HCT116 (cell line): ENCODE measurements around the gene CD7. TPM values are rescaled to one million over a fixed set of nuclear protein-coding genes. Genes with fewer than 3 reads are reported as not detected.

Experiments used
- ATAC-seq: fragments of 200-7000 bp; cut with Tn5 transposase; 2 replicates; pipeline ENCODE4 v1.9.1; 2020; ENCODE audit warnings: mild to moderate bottlenecking, moderate library complexity
- BruUV-seq: library from RNA; stranded (reverse); fragments of 400-500 nt; replicated peaks from 2 replicates; lab custom pipeline; 2021; lab: Mats Ljungman, UMichigan
- CTCF ChIA-PET: fragments of 300-600 bp; sonication (Branson Sonifier 250); formaldehyde crosslinking; loops from one replicate; lab custom pipeline; 2021; ENCODE audit warnings: antibody characterized with exemption; lab: Charles Lee
- POLR2A ChIA-PET: fragments of 300-600, 350-600 bp; sonication (Branson Sonifier 250); formaldehyde crosslinking; loops from one replicate; lab custom pipeline; 2021; ENCODE audit warnings: antibody characterized with exemption; lab: Charles Lee
- RAD21 ChIA-PET, 2 experiments: fragments of 300-600 bp; sonication (Branson Sonifier 250); formaldehyde crosslinking; loops; one replicate each; lab custom pipeline; 2023; ENCODE audit warnings: low total read pairs in 2 of 2; ENCODE audit not compliant: uncharacterized antibody in 2 of 2, unreplicated experiment in 2 of 2, low non-redundant PET in 1 of 2; lab: Charles Lee
- DNase-seq: peaks from one replicate; pipeline ENCODE4 v3.0.0-alpha.2; 2010; ENCODE audit warnings: low read depth, low spot score
- H2AFZ ChIP-seq: fragments of 200-600 bp; shearing (Covaris generic), sonication (generic); 2 replicates; pipeline ENCODE4 v1.6.1; 2017; ENCODE audit warnings: low read depth, mixed run types, mixed read lengths, antibody characterized with exemption, low read length; ENCODE audit not compliant: poor library complexity, severe bottlenecking
- H3K27ac ChIP-seq: 2 replicates; pipeline ENCODE4 v1.5.1; 2012; ENCODE audit warnings: low read depth, low read length
- H3K27me3 ChIP-seq: fragments of 200-600 bp; sonication (generic); 2 replicates; pipeline ENCODE4 v1.6.1; 2016; ENCODE audit warnings: mixed run types, low read length, mixed read lengths; ENCODE audit not compliant: insufficient read depth
- H3K36me3 ChIP-seq, 2 experiments: fragments of 200-500 bp in 1 of 2; fragments of 200-600 bp in 1 of 2; sonication (Bioruptor generic) in 1 of 2; sonication (generic) in 1 of 2; 2 replicates each; pipeline versions ENCODE4 v1.5.1 to v1.6.1; 2014 to 2016; ENCODE audit warnings: low read length in 2 of 2, inconsistent platforms in 1 of 2, mixed read lengths in 1 of 2, mixed run types in 1 of 2; ENCODE audit not compliant: insufficient read depth in 2 of 2, control insufficient read depth in 1 of 2
- H3K4me1 ChIP-seq, 2 experiments: fragments of 200-600 bp in 1 of 2; sonication (generic) in 1 of 2; 2 replicates each; pipeline versions ENCODE4 v1.5.1 to v1.6.1; 2012 to 2017; ENCODE audit warnings: low read length in 2 of 2, inconsistent platforms in 1 of 2, mild to moderate bottlenecking in 1 of 2, mixed read lengths in 1 of 2, mixed run types in 1 of 2, moderate library complexity in 1 of 2; ENCODE audit not compliant: insufficient read depth in 2 of 2, control insufficient read depth in 1 of 2
- H3K4me2 ChIP-seq: fragments of 200-600 bp; sonication (generic); 2 replicates; pipeline ENCODE4 v1.6.1; 2017; ENCODE audit warnings: mixed run types, low read length, mixed read lengths
- H3K4me3 ChIP-seq, 2 experiments: fragments of 200-600 bp in 1 of 2; sonication (generic) in 1 of 2; replicated peaks in 1 of 2; 2 replicates each; pipeline ENCODE4 v1.5.1; 2011 to 2016; ENCODE audit warnings: low read length in 2 of 2, control low read depth in 1 of 2, low read depth in 1 of 2, mild to moderate bottlenecking in 1 of 2, mixed read lengths in 1 of 2, mixed run types in 1 of 2
- H3K79me2 ChIP-seq: fragments of 200-600 bp; sonication (generic); 2 replicates; pipeline ENCODE4 v1.6.1; 2017; ENCODE audit warnings: mild to moderate bottlenecking, mixed run types, low read length, moderate library complexity, mixed read lengths; ENCODE audit not compliant: insufficient read depth
- H3K9ac ChIP-seq: fragments of 200-600 bp; sonication (generic); 2 replicates; pipeline ENCODE4 v1.6.1; 2016; ENCODE audit warnings: low read length, mixed read lengths
- H3K9me2 ChIP-seq: fragments of 200-600 bp; sonication (generic), shearing (Covaris generic); 2 replicates; pipeline ENCODE4 v1.6.1; 2017; ENCODE audit warnings: mixed run types, mild to moderate bottlenecking, moderate library complexity; ENCODE audit not compliant: insufficient read depth
- H3K9me3 ChIP-seq, 2 experiments: fragments of 200-500 bp in 1 of 2; fragments of 200-600 bp in 1 of 2; sonication (Bioruptor generic) in 1 of 2; sonication (generic) in 1 of 2; 2 replicates each; pipeline ENCODE4 v1.6.1; 2014 to 2017; ENCODE audit warnings: low read length in 2 of 2, mixed read lengths in 2 of 2, inconsistent platforms in 1 of 2, low read depth in 1 of 2, mild to moderate bottlenecking in 1 of 2, mixed run types in 1 of 2, moderate library complexity in 1 of 2; ENCODE audit not compliant: control insufficient read depth in 1 of 2, insufficient read depth in 1 of 2
- H4K20me1 ChIP-seq: fragments of 200-600 bp; sonication (generic), shearing (Covaris generic); 2 replicates; pipeline ENCODE4 v1.6.1; 2017; ENCODE audit warnings: mixed run types, mild to moderate bottlenecking, moderate library complexity; ENCODE audit not compliant: insufficient read depth
- CBX3 ChIP-seq: IDR thresholded peaks from 2 replicates; pipeline ENCODE4 v1.6.1; 2012; ENCODE audit warnings: low read depth
- CEBPB ChIP-seq: IDR thresholded peaks from 2 replicates; pipeline ENCODE4 v1.6.1; 2012; ENCODE audit warnings: low read depth
- EGR1 ChIP-seq: IDR thresholded peaks from 2 replicates; pipeline ENCODE4 v1.6.1; 2012; ENCODE audit warnings: low read depth
- EZH2 ChIP-seq: fragments of 200-600 bp; sonication (generic); IDR thresholded peaks from 2 replicates; pipeline ENCODE4 v1.6.1; 2017; ENCODE audit warnings: antibody characterized with exemption, mixed run types
- EZH2phosphoT487 ChIP-seq: fragments of 200-600 bp; IDR thresholded peaks from 2 replicates; pipeline ENCODE4 v1.6.1; 2018; ENCODE audit warnings: antibody characterized with exemption, borderline replicate concordance
- FOSL1 ChIP-seq: IDR thresholded peaks from 2 replicates; pipeline ENCODE4 v1.6.1; 2012; ENCODE audit warnings: low read depth
- REST ChIP-seq: IDR thresholded peaks from 2 replicates; pipeline ENCODE4 v1.6.1; 2012; ENCODE audit warnings: low read depth
- SIN3A ChIP-seq: IDR thresholded peaks from 2 replicates; pipeline ENCODE4 v1.6.1; 2012; ENCODE audit warnings: low read depth
- SP1 ChIP-seq: IDR thresholded peaks from 2 replicates; pipeline ENCODE4 v1.6.1; 2012; ENCODE audit warnings: low read depth
- SRF ChIP-seq: IDR thresholded peaks from 2 replicates; pipeline ENCODE4 v1.6.1; 2012; ENCODE audit warnings: low read depth
- YY1 ChIP-seq: IDR thresholded peaks from 2 replicates; pipeline ENCODE4 v1.6.1; 2011; ENCODE audit warnings: low read length, low read depth, moderate library complexity, mild to moderate bottlenecking; ENCODE audit not compliant: insufficient replicate concordance; ENCODE audit errors: extremely low read depth
- intact Hi-C: fragments of 100-400 bp; cut with micrococcal nuclease; formaldehyde crosslinking; loops from 2 replicates; pipeline ENCODE4 v1.10.0; 2022
- total RNA-seq: library from RNA; stranded (reverse); gene quantifications from one replicate; pipeline ENCODE4 v1.2.1, GENCODE V29; 2021; ENCODE audit not compliant: unreplicated experiment
- TF ChIP-seq, protein P1 (sequence below): IDR thresholded peaks from 2 replicates; pipeline ENCODE4 v1.6.1; 2012
- TF ChIP-seq, protein P2 (sequence below): IDR thresholded peaks from 2 replicates; pipeline ENCODE4 v1.6.1; 2012

The CD7 gene
- total RNA-seq, 1 experiment from 2014 or later: 0.61 TPM

- no peak overlapping the region for H3K4me3 ChIP-seq
- H3K27ac ChIP-seq: no peak overlapping the region
- no peak overlapping the region for H2AFZ ChIP-seq
- H3K9ac ChIP-seq: no peak overlapping the region
- DNase-seq (no peak), ATAC-seq (no peak)
- H3K27me3 ChIP-seq: no peaks in the 10 kb centered on the region
- no peaks in the 10 kb centered on the region for H3K9me2 ChIP-seq
- no peaks in the 10 kb centered on the region for H3K9me3 ChIP-seq
- TF ChIP-seq EZH2phosphoT487: no peak
- TF ChIP-seq FOSL1: no peak
- TF ChIP-seq EGR1: no peak
- no peak for TF ChIP-seq EZH2
- no peak for TF ChIP-seq SRF
- no TSS peak for BruUV-seq
- intact Hi-C loops: loop anchor here (2.0 kb wide), 1 partner anchor 115 kb away; no protein-coding TSS in a partner anchor
- H3K4me1 ChIP-seq: peaks cover 29 to 64% of the 10 kb centered on the region in 2 experiments
- ChIA-PET POLR2A (interaction anchor here (0.7 to 1.4 kb wide), 2 partner anchors 8 to 36 kb away, joined by 4 to 10 read pairs; no protein-coding TSS in a partner anchor), CTCF (interaction anchor here (0.7 to 1.9 kb wide), 10 partner anchors 8 to 277 kb away, joined by 3 to 6 read pairs (median 4); partner anchors contain the start of genes CENPX, LRRC45 and SECTM1), RAD21 (no interaction called here)
- no peaks in the 10 kb centered on the region for H3K36me3 ChIP-seq
- H3K79me2 ChIP-seq: no peaks in the 10 kb centered on the region
- H4K20me1 ChIP-seq: no peaks in the 10 kb centered on the region
- H3K4me2 ChIP-seq: no peak overlapping the region
These were observed 17.2 kb downstream of the CD7 start for GRCh38 chr17:82300228-82300627.

GRCh38 chr17:82299452-82299851 is 18.0 kb downstream of the CD7 start:
- ChIA-PET CTCF (no interaction called here), POLR2A (interaction anchor here (0.7 kb wide), 1 partner anchor 37 kb away, joined by 4 read pairs; no protein-coding TSS in a partner anchor), RAD21 (no interaction called here)
- H3K4me2 ChIP-seq: no peak overlapping the region
- no peak overlapping the region for H3K9ac ChIP-seq
- no peak overlapping the region for H3K4me3 ChIP-seq
- no TSS peak for BruUV-seq
- TF ChIP-seq YY1 (no peak), EZH2phosphoT487 (no peak), CEBPB (no peak), SP1 (no peak), SRF (no peak), REST (no peak), CBX3 (no peak), SIN3A (no peak), EGR1 (no peak)
- TF ChIP-seq, protein P1, sequence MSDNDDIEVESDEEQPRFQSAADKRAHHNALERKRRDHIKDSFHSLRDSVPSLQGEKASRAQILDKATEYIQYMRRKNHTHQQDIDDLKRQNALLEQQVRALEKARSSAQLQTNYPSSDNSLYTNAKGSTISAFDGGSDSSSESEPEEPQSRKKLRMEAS: no peak
- TF ChIP-seq, protein P2, sequence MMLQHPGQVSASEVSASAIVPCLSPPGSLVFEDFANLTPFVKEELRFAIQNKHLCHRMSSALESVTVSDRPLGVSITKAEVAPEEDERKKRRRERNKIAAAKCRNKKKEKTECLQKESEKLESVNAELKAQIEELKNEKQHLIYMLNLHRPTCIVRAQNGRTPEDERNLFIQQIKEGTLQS: no peak
- peak overlapping the region; percentile 89; the same call in 1 of the 2 replicates for H3K27ac ChIP-seq
- H4K20me1 ChIP-seq: no peaks in the 10 kb centered on the region
- no peaks in the 10 kb centered on the region for H3K9me2 ChIP-seq
- ATAC-seq (no peak), DNase-seq (no peak)
- H3K9me3 ChIP-seq: no peaks in the 10 kb centered on the region
- intact Hi-C loops: loop anchor here (10.0 kb wide), 1 partner anchor 265 kb away; the partner anchor contains the start of genes DCXR and RAC3
- H3K4me1 ChIP-seq: peaks cover 29 to 64% of the 10 kb centered on the region in 2 experiments
- no peaks in the 10 kb centered on the region for H3K79me2 ChIP-seq
- H2AFZ ChIP-seq: no peak overlapping the region
- no peaks in the 10 kb centered on the region for H3K27me3 ChIP-seq
- no peaks in the 10 kb centered on the region for H3K36me3 ChIP-seq
